Stomach (tissue), 4 donors: ENCODE measurements around the gene ZNF213.

Experiments used
- CTCF ChIP-seq, 7 experiments: fragments of 450-650 bp in 4 of 7; fragments of 200-600 bp in 3 of 7; sonication (generic) in 3 of 7; IDR thresholded peaks; one replicate each; pipeline ENCODE4 v1.5.1; 2016 to 2019; ENCODE audit warnings: antibody characterized with exemption in 7 of 7, control low read depth in 2 of 7, mild to moderate bottlenecking in 1 of 7
- EP300 ChIP-seq: sonication (generic); formaldehyde crosslinking; IDR thresholded peaks from one replicate; pipeline ENCODE4 v1.6.1; 2017; ENCODE audit warnings: antibody characterized with exemption
- POLR2A ChIP-seq, 4 donors: fragments of 450-650 bp; IDR thresholded peaks; one replicate each; pipeline ENCODE4 v1.6.1; 2016; ENCODE audit warnings: antibody characterized with exemption in 4 of 4, control low read depth in 2 of 4, mild to moderate bottlenecking in 1 of 4, moderate library complexity in 1 of 4

- TF ChIP-seq CTCF (IDR thresholded peaks at IDR 0.05) (no peak), EP300 (no peak), POLR2A (IDR thresholded peaks at IDR 0.05) (no peak)
Measured at GRCh38 chr16:3143189-3143588, 8.4 kb downstream of the ZNF213 start.
